GM12878 (cell line): Measurements from ENCODE around the gene MRPS27. TPM values are rescaled to one million over a fixed set of nuclear protein-coding genes. Genes with fewer than 3 reads are reported as not detected.

Experiments
- ATAC-seq: fragments of 200-7000 bp; cut with Tn5 transposase; 3 replicates; pipeline ENCODE4 v1.9.1; 2020; ENCODE audit warnings: mild to moderate bottlenecking, moderate library complexity
- BruUV-seq: library from RNA; stranded (reverse); fragments of 400-500 nt; replicated peaks from 2 replicates; lab custom pipeline; 2021; lab: Mats Ljungman, UMichigan
- CTCF ChIA-PET: fragments of 300-600 bp; sonication (Branson Sonifier 250); formaldehyde crosslinking; extraction: SDS; loops from one replicate; lab custom pipeline; 2021; ENCODE audit warnings: inconsistent platforms; lab: Yijun Ruan, JAX
- POLR2A ChIA-PET: fragments of 350-600 bp; formaldehyde crosslinking; extraction: SDS; loops from one replicate; lab custom pipeline; 2021; ENCODE audit warnings: inconsistent platforms; lab: Charles Lee
- RAD21 ChIA-PET: fragments of 300-600 bp; sonication (Branson Sonifier 250); formaldehyde crosslinking; loops from one replicate; lab custom pipeline; 2023; ENCODE audit warnings: antibody characterized with exemption; ENCODE audit not compliant: unreplicated experiment; lab: Charles Lee
- SMC1A ChIA-PET: fragments of 300-600 bp; sonication (Branson Sonifier 250); formaldehyde crosslinking; loops from one replicate; lab custom pipeline; 2023; ENCODE audit not compliant: unreplicated experiment, uncharacterized antibody; lab: Charles Lee
- DNase-seq: peaks from one replicate; pipeline ENCODE4 v3.0.0-alpha.2; 2011; ENCODE audit warnings: low read depth, low spot score
- FAIRE-seq: peaks from 3 replicates; lab custom pipeline; 2011; peaks lifted over from hg19 to GRCh38; lab: Jason Lieb, UNC
- H2AFZ ChIP-seq: 2 replicates; pipeline ENCODE4 v1.6.0; 2011; ENCODE audit warnings: low read depth, low read length, control low read depth; ENCODE audit not compliant: control insufficient read depth
- H3K27ac ChIP-seq: 2 replicates; pipeline ENCODE4 v1.5.1; 2011; ENCODE audit warnings: control low read depth; ENCODE audit not compliant: control insufficient read depth, insufficient read depth
- H3K27me3 ChIP-seq, 2 experiments: replicated peaks in 1 of 2; 2 replicates each; pipeline versions ENCODE4 v1.6.0 to v1.6.1; 2011; ENCODE audit warnings: low read length in 1 of 2; ENCODE audit not compliant: control insufficient read depth in 2 of 2, insufficient read depth in 2 of 2
- H3K36me3 ChIP-seq, 2 experiments: 2 replicates each; pipeline ENCODE4 v1.5.1; 2011; ENCODE audit warnings: low read length in 1 of 2; ENCODE audit not compliant: control insufficient read depth in 2 of 2, insufficient read depth in 2 of 2
- H3K4me1 ChIP-seq: 2 replicates; pipeline ENCODE4 v1.6.1; 2011; ENCODE audit warnings: mild to moderate bottlenecking, low read length, moderate library complexity, mixed read lengths; ENCODE audit not compliant: control insufficient read depth, insufficient read depth
- H3K4me2 ChIP-seq: 2 replicates; pipeline ENCODE4 v1.6.0; 2011; ENCODE audit warnings: control low read depth; ENCODE audit not compliant: control insufficient read depth, insufficient read depth
- H3K4me3 ChIP-seq: fragments of 200-600 bp; sonication (generic); 2 replicates; pipeline ENCODE4 v1.5.1; 2016
- H3K79me2 ChIP-seq: 2 replicates; pipeline ENCODE4 v1.6.0; 2011; ENCODE audit warnings: low read length; ENCODE audit not compliant: control insufficient read depth, insufficient read depth
- H3K9ac ChIP-seq: 2 replicates; pipeline ENCODE4 v1.8.0; 2011; ENCODE audit warnings: low read length, control low read depth, mixed read lengths; ENCODE audit not compliant: control insufficient read depth, insufficient read depth
- H3K9me3 ChIP-seq: replicated peaks from 3 replicates; pipeline ENCODE4 v1.5.1; 2011; ENCODE audit warnings: mild to moderate bottlenecking, low read length; ENCODE audit not compliant: control insufficient read depth, insufficient read depth
- H4K20me1 ChIP-seq: 2 replicates; pipeline ENCODE4 v1.6.0; 2011; ENCODE audit not compliant: control insufficient read depth, insufficient read depth
- BMI1 ChIP-seq: fragments of 450-650 bp; IDR thresholded peaks from 2 replicates; pipeline ENCODE4 v1.6.1; 2016; ENCODE audit warnings: mild to moderate bottlenecking, moderate library complexity, borderline replicate concordance
- CHD1 ChIP-seq: IDR thresholded peaks from 2 replicates; pipeline ENCODE4 v1.6.1; 2012; ENCODE audit warnings: low read depth, low read length, improper control_type of control experiment
- CREM ChIP-seq: IDR thresholded peaks from 2 replicates; pipeline ENCODE4 v1.6.1; 2014; ENCODE audit warnings: antibody characterized with exemption, low read depth
- CTCF ChIP-seq, 3 experiments: IDR thresholded peaks in 2 of 3; conservative IDR thresholded peaks in 1 of 3; 2 replicates each; pipeline ENCODE4 v1.5.1; 2011; ENCODE audit warnings: low read depth in 3 of 3, low read length in 3 of 3, mild to moderate bottlenecking in 3 of 3, control low read depth in 2 of 3, moderate library complexity in 2 of 3, inconsistent platforms in 1 of 3, mixed read lengths in 1 of 3; ENCODE audit not compliant: control insufficient read depth in 2 of 3, insufficient read depth in 1 of 3; ENCODE audit errors: extremely low read depth in 1 of 3
- E2F8 ChIP-seq: fragments of 450-650 bp; IDR thresholded peaks from 2 replicates; pipeline ENCODE4 v1.6.1; 2018; ENCODE audit warnings: mild to moderate bottlenecking, low read depth, moderate library complexity; ENCODE audit not compliant: partially characterized antibody
- JUND ChIP-seq: IDR thresholded peaks from 2 replicates; pipeline ENCODE4 v1.6.1; 2012; ENCODE audit warnings: low read depth, mild to moderate bottlenecking, low read length, improper control_type of control experiment, moderate library complexity
- NFYA ChIP-seq: IDR thresholded peaks from 2 replicates; pipeline ENCODE4 v1.6.1; 2011; ENCODE audit warnings: low read depth, mild to moderate bottlenecking, low read length, improper control_type of control experiment, borderline replicate concordance
- PAX8 ChIP-seq: fragments of 450-650 bp; IDR thresholded peaks from 2 replicates; pipeline ENCODE4 v1.6.1; 2017; ENCODE audit warnings: mild to moderate bottlenecking, moderate library complexity
- POU2F2 ChIP-seq: IDR thresholded peaks from 3 replicates; pipeline ENCODE4 v1.6.1; 2011; ENCODE audit warnings: low read depth, mild to moderate bottlenecking, low read length, borderline replicate concordance
- RAD21 ChIP-seq: IDR thresholded peaks from 2 replicates; pipeline ENCODE4 v1.6.1; 2011; ENCODE audit warnings: mild to moderate bottlenecking, low read depth, low read length, moderate library complexity; ENCODE audit not compliant: insufficient read depth
- RUNX3 ChIP-seq: IDR thresholded peaks from 2 replicates; pipeline ENCODE4 v1.6.1; 2012; ENCODE audit warnings: low read length, inconsistent platforms
- SIX5 ChIP-seq: IDR thresholded peaks from 2 replicates; pipeline ENCODE4 v1.6.1; 2011; ENCODE audit warnings: mild to moderate bottlenecking, low read depth, low read length, moderate library complexity; ENCODE audit not compliant: severe bottlenecking
- SMAD5 ChIP-seq: IDR thresholded peaks from 2 replicates; pipeline ENCODE4 v1.6.1; 2016; ENCODE audit warnings: antibody characterized with exemption, low read depth
- STAT3 ChIP-seq: IDR thresholded peaks from 2 replicates; pipeline ENCODE4 v1.6.1; 2011; ENCODE audit warnings: low read depth, low read length, improper control_type of control experiment
- TARDBP ChIP-seq: IDR thresholded peaks from 2 replicates; pipeline ENCODE4 v1.6.1; 2016; ENCODE audit warnings: borderline replicate concordance
- TCF3 ChIP-seq: IDR thresholded peaks from 2 replicates; pipeline ENCODE4 v1.6.1; 2012; ENCODE audit warnings: low read depth, mild to moderate bottlenecking, low read length, borderline replicate concordance; ENCODE audit not compliant: insufficient read depth
- ZNF622 ChIP-seq: fragments of 450-650 bp; IDR thresholded peaks from 2 replicates; pipeline ENCODE4 v1.6.1; 2017; ENCODE audit warnings: mild to moderate bottlenecking, inconsistent platforms
- ZZZ3 ChIP-seq: IDR thresholded peaks from 2 replicates; pipeline ENCODE4 v1.6.1; 2011; ENCODE audit warnings: low read depth; ENCODE audit not compliant: control insufficient read depth, insufficient read length
- WGBS: methylation state at CpG from one replicate; pipeline ENCODE4 v1.1.6; 2016; ENCODE audit warnings: low lambda C conversion rate; ENCODE audit not compliant: insufficient replicate concordance, insufficient coverage; ENCODE audit errors: missing lambda C conversion rate; 5-methylcytosine and 5-hydroxymethylcytosine counted together
- in situ Hi-C: fragments of 300-500 bp; cut with MboI; formaldehyde crosslinking; loops from 9 replicates; pipeline ENCODE4 v1.14.3; 2018; ENCODE audit warnings: mixed read lengths
- intact Hi-C: fragments of 100-400 bp; cut with micrococcal nuclease; formaldehyde crosslinking; loops from one replicate; pipeline ENCODE4 v1.14.2; 2022; ENCODE audit not compliant: unreplicated experiment
- polyA plus RNA-seq, 11 experiments: library from polyadenylated mRNA; depleted of rRNA in 4 of 11; unstranded in 6 of 11; stranded (reverse) in 5 of 11; fragments of >200 nt; fragmentation: Nextera tagmentation in 4 of 11; fragmentation: Illumina TruSeq in 1 of 11; extraction: Ambion mirVana in 4 of 11; extraction: Trizol in 1 of 11; gene quantifications; 1 replicate in 1 of 11; 2 replicates in 10 of 11; pipeline versions ENCODE4 v1.2.1 to v1.2.3, GENCODE V29; 2011 to 2016; ENCODE audit warnings: inconsistent platforms in 2 of 11, missing spikeins in 2 of 11, low read depth in 1 of 11
- total RNA-seq, 4 experiments: library from RNA; depleted of rRNA in 3 of 4; stranded (reverse); fragments of >200 nt in 3 of 4; fragmentation: Illumina TruSeq in 1 of 4; extraction: Trizol in 1 of 4; gene quantifications; 2 replicates each; pipeline versions ENCODE4 v1.2.1 to v1.2.3, GENCODE V29; 2013 to 2021

The MRPS27 gene
- total and polyA plus RNA-seq, 10 of the 15 experiments (the other 5 are each of a cell fraction or from before 2014, with no cell fraction given): 61.0 to 128 (median 93.0) TPM

- FAIRE-seq: peak; percentile 91
- SMC1A ChIA-PET: interaction anchor here (0.6 to 4.0 kb wide), 34 partner anchors 9 to 534 kb away, joined by 3 to 33 read pairs (median 4); partner anchors contain the start of genes MRPS27 and PTCD2
- H2AFZ ChIP-seq: peak overlapping the region; percentile 75
- H3K9ac ChIP-seq: peak overlapping the region; percentile 90
- ATAC-seq: peak; percentile 95
- peak; percentile 94 for DNase-seq
- under 1% methylated on average over 61 of the region's 76 CpGs for WGBS
- RAD21 ChIA-PET: interaction anchor here (0.6 to 4.3 kb wide), 29 partner anchors 10 to 525 kb away, joined by 3 to 31 read pairs (median 4); partner anchors contain the start of genes MRPS27 and PTCD2
- peaks cover 1 to 15% of the 10 kb centered on the region in 2 experiments; a peak in 2 of 4 replicates for H3K36me3 ChIP-seq
- TSS peak; percentile 71 for BruUV-seq
- peaks cover 22% of the 10 kb centered on the region for H3K4me1 ChIP-seq
- peak overlapping the region; percentile 97 for H3K27ac ChIP-seq
- peaks cover 40% of the 10 kb centered on the region for H3K79me2 ChIP-seq
- H3K4me2 ChIP-seq: peak overlapping the region; percentile 72
- peak overlapping the region; percentile 79 for H3K4me3 ChIP-seq
- CTCF ChIA-PET: interaction anchor here (0.6 to 5.3 kb wide), 40 partner anchors 9 to 707 kb away, joined by 3 to 35 read pairs (median 5); partner anchors contain the start of genes MRPS27 and PTCD2
- H4K20me1 ChIP-seq: no peaks in the 10 kb centered on the region
- H3K27me3 ChIP-seq: no peaks in the 10 kb centered on the region
- H3K9me3 ChIP-seq: no peaks in the 10 kb centered on the region
- in situ Hi-C loops (loop anchor here (5.0 kb wide), 2 partner anchors 171 to 526 kb away; no protein-coding TSS in a partner anchor), intact Hi-C loops (loop anchor here (1.0 to 5.0 kb wide), 3 partner anchors 76 to 525 kb away; no protein-coding TSS in a partner anchor)
- POLR2A ChIA-PET: interaction anchor here (0.6 to 2.0 kb wide), 15 partner anchors 9 to 721 kb away, joined by 3 to 9 read pairs (median 4); partner anchors contain the start of genes MCCC2, MRPS27 and PTCD2
- no peak for TF ChIP-seq SIX5
- 0 out of 2 replicates have a peak, but pooled peaks have one; percentile 61 for TF ChIP-seq TARDBP
- no peak for TF ChIP-seq STAT3
- no peak for TF ChIP-seq BMI1
- TF ChIP-seq NFYA: no peak
- TF ChIP-seq POU2F2: peak; percentile 79; the same call in 2 of the 3 replicates
- TF ChIP-seq E2F8: no peak
- 0 out of 2 replicates have a peak, but pooled peaks have one; percentile 63 for TF ChIP-seq CHD1
- peak; percentile 79 for TF ChIP-seq RAD21
- TF ChIP-seq CTCF (IDR thresholded peaks at IDR 0.05 in 2 of 3, conservative IDR thresholded peaks at IDR 0.05 in 1 of 3; ENCODE audit: control insufficient read depth in 2 of 3, extremely low read depth in 1 of 3, insufficient read depth in 1 of 3, low read depth in 3 of 3, low read length in 3 of 3): peak; percentile 83 to 97 (median 84)
- TF ChIP-seq CREM: no peak; the same call in none of the 2 replicates
- peak; percentile 69 for TF ChIP-seq RUNX3
- TF ChIP-seq ZNF622: no peak
- no peak for TF ChIP-seq PAX8
- no peak for TF ChIP-seq JUND
- TF ChIP-seq ZZZ3: no peak
- peak; percentile 36; the same call in 1 of the 2 replicates for TF ChIP-seq TCF3
- peak; percentile 97 for TF ChIP-seq SMAD5
Measured at GRCh38 chr5:72307968-72308852, 11.8 kb downstream of the MRPS27 start.
